Activated CD8-positive, alpha-beta memory T cell treated with anti-CD3 and anti-CD28 coated beads for 24 hours (primary cell): ENCODE data around the gene CRYGD.
A peak's percentile ranks its signal among the peaks of the same experiment; 100 is the strongest.
"Not testable (repeated sequence)": the region's sequence is repeated elsewhere in the genome, so short reads cannot be mapped to it uniquely, and the experiment has no call there.

ENCODE experiments used
- DNase-seq: peaks from one replicate; pipeline ENCODE4 v3.0.0-alpha.2; 2020

Gene CRYGD

DNA sequence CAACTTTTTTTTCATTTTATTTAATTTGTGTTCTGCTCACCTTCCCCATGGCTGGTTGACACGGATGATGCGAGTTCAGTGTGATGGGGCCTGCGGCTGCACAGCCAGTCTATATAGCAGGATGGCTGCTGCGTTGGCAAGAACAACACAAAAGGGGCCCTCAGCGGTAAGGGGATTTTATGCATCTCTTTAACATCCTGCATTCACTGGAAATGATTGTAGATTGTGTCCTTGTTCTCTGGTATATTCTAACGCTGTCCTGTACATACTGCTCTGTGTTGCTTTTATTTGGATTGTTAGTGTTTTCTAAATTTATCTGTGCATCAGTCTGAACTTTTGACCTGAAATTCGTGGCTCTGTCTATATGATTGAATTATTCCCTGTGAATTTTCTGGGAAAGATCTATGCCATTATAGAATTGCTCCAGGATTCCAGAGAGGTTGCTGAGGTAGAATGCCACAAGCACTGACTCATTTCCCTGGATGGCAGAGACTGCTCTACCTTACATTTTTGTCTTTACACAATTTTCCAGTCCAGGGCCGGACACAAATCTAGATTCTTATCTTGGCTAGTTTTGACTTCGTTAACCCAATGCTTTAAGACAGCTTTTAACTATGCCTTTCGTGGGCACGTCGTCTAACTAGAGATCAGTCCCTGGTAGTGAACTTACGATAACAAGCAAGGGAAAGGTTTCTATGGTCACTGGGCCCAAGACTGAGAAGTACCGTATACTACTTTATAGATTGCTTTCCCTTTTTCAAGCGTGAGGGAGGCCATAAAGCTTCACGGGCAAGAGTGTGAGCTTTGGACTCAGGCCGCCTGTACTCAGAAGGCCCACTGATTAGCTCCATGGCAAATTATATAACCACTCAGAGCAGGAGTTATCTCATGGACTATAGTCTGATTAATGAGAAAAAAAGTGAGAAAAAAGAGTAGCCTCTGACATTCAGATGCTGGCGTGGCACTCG is 5.7 kb upstream of the CRYGD start, which contains the start of gene CRYGC:
Gene CRYGC (minus strand): TSS at position 85 of the 968 bp plus-strand sequence. CDS start 36 bp downstream, at position 49.
- no peak for DNase-seq

DNA sequence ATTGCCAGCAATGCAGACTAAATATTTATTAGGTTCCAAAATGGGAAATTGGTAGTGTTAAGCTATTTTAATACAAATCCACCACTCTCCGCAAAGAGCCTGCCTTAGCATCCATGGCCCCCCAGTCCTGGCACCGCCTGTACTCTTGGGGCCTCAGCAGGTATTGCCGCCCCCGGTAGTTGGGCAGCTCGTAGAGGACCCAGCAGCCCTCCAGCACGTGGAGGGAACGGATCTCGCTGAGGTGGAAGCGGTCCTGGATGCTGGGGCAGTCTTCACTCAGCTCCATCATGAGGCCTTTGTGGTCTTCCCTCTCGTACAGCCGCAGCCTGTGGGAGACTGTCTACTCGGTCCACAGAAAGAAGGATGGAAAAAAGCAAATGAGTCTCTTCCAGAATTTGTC is 3.8 kb upstream of the CRYGD start:
- no peak for DNase-seq

GRCh38 chr2:208127090-208127489 is 2.8 kb upstream of the CRYGD start:
- DNase-seq = no peak

DNA sequence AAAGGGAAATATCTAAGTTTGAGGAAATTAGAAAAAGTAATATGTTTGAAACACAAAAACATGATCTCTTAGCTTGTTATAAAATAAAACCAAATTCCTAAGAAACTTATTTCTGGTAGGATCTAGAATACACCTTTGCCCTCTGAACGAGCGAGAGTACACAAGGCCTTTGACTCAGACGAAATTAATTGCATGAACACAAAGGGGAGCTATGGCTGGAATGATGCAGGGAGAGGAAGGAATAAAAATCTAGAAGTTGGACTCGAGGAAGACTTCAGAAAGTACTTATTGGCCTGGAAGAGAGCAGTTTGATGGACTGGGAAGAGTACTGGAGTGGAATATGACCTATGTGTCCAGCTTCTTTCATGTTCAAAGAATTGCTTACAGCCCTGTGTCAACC is 927 bp upstream of the CRYGD start:
- DNase-seq = no peak

DNA sequence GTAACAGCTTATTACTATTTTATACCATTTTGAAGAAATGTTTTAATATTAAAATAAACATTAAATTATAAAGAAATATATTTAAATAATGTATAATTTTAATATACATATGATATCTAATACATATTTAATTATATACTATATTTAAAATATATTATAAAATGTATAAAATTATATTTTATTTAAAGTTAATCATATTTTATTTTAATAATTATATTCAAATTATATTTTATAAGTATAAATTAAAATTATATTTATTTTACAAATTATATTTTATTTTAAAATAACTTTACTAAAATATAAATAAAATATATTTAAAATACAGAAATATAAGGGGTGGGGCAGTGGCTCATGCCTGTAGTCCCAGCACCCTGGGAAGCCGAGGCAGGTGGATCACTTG is 2.1 kb downstream of the CRYGD start:
- DNase-seq = no peak

DNA sequence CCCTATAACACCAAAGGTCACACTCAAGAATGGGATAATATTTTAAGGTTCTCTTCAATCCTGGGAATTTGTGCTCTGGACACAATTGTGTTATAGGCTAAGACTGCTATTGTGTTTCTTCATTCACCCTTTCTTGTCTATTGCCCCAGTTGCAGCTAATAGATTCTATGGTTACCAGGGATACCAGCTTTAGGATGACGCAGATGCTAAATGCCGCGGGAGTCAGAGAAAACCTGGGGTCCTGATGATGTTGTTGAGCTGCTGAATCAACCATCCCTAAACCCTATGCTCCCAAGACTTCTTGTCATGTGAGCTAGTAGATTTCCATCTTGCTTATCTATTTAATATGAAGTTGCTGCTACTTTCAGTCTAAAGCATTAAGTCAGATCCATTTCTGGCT is 5.4 kb downstream of the CRYGD start:
- DNase-seq = no peak

GRCh38 chr2:208117390-208117789 is 6.9 kb downstream of the CRYGD start:
- not testable (repeated sequence) for DNase-seq

- peak; percentile 28 for DNase-seq
Observed at GRCh38 chr2:208112969-208113368, 11.4 kb downstream of the CRYGD start.

GRCh38 chr2:208112273-208112745 is 12.0 kb downstream of the CRYGD start:
- peak; percentile 33 for DNase-seq

GRCh38 chr2:208103616-208104015 is 20.7 kb downstream of the CRYGD start:
- peak; percentile 9 for DNase-seq

GRCh38 chr2:208101716-208102631 is 22.4 kb downstream of the CRYGD start:
- no peak for DNase-seq

GRCh38 chr2:208099682-208100470 is 24.4 kb downstream of the CRYGD start:
- peak; percentile 11 for DNase-seq

- DNase-seq = not testable (repeated sequence)
Observed at GRCh38 chr2:208098701-208099100, 25.6 kb downstream of the CRYGD start.

GRCh38 chr2:208098267-208098666 is 26.1 kb downstream of the CRYGD start:
- peak; percentile 19 for DNase-seq

DNA sequence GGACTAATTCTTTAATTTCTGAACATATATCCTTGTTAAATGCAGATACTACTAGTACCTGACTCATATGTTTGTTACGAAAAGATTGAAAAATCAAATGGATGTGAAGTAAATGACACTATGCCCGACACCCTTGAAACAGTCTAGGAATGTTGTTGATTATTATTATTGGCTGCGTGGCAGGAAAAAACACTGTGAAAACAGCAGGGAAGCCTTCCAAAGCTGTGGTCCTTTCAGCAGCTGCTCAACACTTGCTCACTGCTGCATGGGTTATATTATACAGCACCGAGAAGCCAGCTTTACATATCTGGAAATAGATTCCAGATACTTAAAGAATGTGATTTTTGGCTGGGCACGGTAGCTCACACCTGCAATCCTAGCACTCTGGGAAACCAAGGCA is 26.5 kb downstream of the CRYGD start:
- DNase-seq = no peak

DNA sequence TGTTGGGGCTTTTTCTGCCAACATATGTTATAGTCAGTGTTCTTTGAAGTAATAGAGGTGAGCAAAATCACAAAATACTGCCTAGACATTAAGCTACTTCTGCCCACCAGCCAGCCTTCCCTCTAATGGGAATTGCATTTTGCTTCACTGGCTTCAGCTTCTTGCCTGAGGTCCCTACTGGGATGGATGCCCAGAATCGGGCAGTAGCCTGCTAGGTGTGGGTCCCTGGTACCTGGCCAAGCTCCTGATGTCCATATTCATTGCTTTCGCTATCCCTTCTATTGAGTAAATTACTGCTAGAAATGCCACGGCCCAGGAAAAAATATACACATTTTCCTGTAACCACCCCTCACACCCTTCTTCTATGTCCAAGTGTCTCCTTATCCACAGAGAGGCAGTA is 27.0 kb downstream of the CRYGD start:
- DNase-seq = no peak

DNA sequence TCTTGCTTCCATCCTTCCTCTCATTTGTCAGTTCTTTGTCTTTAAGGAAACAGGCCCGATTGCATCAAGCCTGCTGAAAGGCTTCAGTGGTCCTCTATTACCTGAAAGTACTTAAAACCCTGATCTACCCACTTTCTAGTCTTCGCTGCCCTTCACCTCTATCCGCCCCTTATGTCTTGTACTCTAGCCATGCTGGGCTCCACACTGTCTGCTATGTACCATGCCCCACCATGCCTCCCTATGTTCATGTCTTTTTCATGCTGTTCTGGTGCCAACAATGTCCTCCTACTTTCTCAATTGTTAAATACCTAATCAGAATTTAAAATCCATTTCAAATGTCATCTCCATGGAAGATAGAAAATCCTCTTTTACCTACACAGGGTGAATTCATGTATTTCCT is 28.2 kb downstream of the CRYGD start:
- DNase-seq = peak; percentile 5

- DNase-seq = no peak
Observed at GRCh38 chr2:208093128-208093527, 31.2 kb downstream of the CRYGD start.

- DNase-seq = no peak
Observed at GRCh38 chr2:208092093-208092832, 32.1 kb downstream of the CRYGD start.

DNA sequence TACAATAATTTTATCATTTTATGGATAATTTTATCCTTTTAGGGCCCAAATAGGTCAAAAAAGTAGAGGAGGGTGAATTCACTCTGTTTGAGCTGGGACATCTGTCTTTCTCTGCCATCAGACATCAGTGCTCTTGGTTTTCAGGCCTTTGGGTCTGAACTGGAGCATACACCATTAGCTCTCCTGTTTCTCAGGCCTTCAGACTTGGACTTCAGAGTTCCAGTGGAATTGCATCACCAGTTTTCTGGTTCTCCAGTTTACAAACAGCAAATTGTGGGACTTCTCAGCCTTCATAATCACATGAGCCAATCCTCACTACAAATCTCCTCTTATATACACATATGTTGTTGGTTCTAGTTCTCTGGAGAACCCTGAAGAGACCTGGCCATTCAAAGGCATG is 33.9 kb downstream of the CRYGD start:
- no peak for DNase-seq

- DNase-seq = no peak
Observed at GRCh38 chr2:208086029-208086428, 38.3 kb downstream of the CRYGD start.

GRCh38 chr2:208083807-208084206 is 40.5 kb downstream of the CRYGD start:
- no peak for DNase-seq
